Measurements from ENCODE around the gene CHD8.

GRCh38 chr14:21436567-21437062 lies 19.3 kb downstream of the CHD8 start:
- TF ChIP-seq CTCF (IDR thresholded peaks at IDR 0.05) (no peak), POLR2AphosphoS5 (IDR thresholded peaks at IDR 0.05; ENCODE audit: low read depth, low read length) (no peak)
